ENCODE results near the gene MPDZ.

Gene MPDZ

GRCh38 chr9:13209498-13209897 is 70.0 kb downstream of the MPDZ start:
- no peak overlapping the region for H3K4me3 ChIP-seq (ENCODE audit: low read depth, low read length)
- DNase-seq (ENCODE audit: low read depth), result no peak

- DNase-seq (ENCODE audit: low read depth), result no peak
- H3K4me3 ChIP-seq (ENCODE audit: low read depth, low read length), result no peak overlapping the region
Observed at GRCh38 chr9:13205824-13206223, 73.7 kb downstream of the MPDZ start.

GRCh38 chr9:13190040-13190439 is 89.5 kb downstream of the MPDZ start:
- no peak overlapping the region for H3K4me3 ChIP-seq (ENCODE audit: low read depth, low read length)
- no peak for DNase-seq (ENCODE audit: low read depth)

- no peak overlapping the region for H3K4me3 ChIP-seq (ENCODE audit: low read depth, low read length)
- no peak for DNase-seq (ENCODE audit: low read depth)
Observed at GRCh38 chr9:13189362-13189761, 90.1 kb downstream of the MPDZ start.

- H3K4me3 ChIP-seq (ENCODE audit: low read depth, low read length), result no peak overlapping the region
- no peak for DNase-seq (ENCODE audit: low read depth)
Observed at GRCh38 chr9:13186774-13187173, 92.7 kb downstream of the MPDZ start.

- DNase-seq (ENCODE audit: low read depth), result no peak
- no peak overlapping the region for H3K4me3 ChIP-seq (ENCODE audit: low read depth, low read length)
Observed at GRCh38 chr9:13186091-13186490, 93.4 kb downstream of the MPDZ start.

GRCh38 chr9:13181652-13182051 is 97.8 kb downstream of the MPDZ start:
- no peak overlapping the region for H3K4me3 ChIP-seq (ENCODE audit: low read depth, low read length)
- DNase-seq (ENCODE audit: low read depth), result no peak

- H3K4me3 ChIP-seq (ENCODE audit: low read depth, low read length), result no peak overlapping the region
- no peak for DNase-seq (ENCODE audit: low read depth)
Observed at GRCh38 chr9:13179257-13179656, 100.2 kb downstream of the MPDZ start.

GRCh38 chr9:13175732-13176131 is 103.8 kb downstream of the MPDZ start:
- no peak overlapping the region for H3K4me3 ChIP-seq (ENCODE audit: low read depth, low read length)
- no peak for DNase-seq (ENCODE audit: low read depth)

GRCh38 chr9:13174906-13175639 is 104.4 kb downstream of the MPDZ start:
- no peak for DNase-seq (ENCODE audit: low read depth)
- no peak overlapping the region for H3K4me3 ChIP-seq (ENCODE audit: low read depth, low read length)

GRCh38 chr9:13173553-13173952 is 105.9 kb downstream of the MPDZ start:
- DNase-seq (ENCODE audit: low read depth), result no peak
- H3K4me3 ChIP-seq (ENCODE audit: low read depth, low read length), result no peak overlapping the region

GRCh38 chr9:13171261-13171660 is 108.2 kb downstream of the MPDZ start:
- DNase-seq (ENCODE audit: low read depth), result no peak
- H3K4me3 ChIP-seq (ENCODE audit: low read depth, low read length), result no peak overlapping the region

- H3K4me3 ChIP-seq (ENCODE audit: low read depth, low read length), result no peak overlapping the region
- DNase-seq (ENCODE audit: low read depth), result no peak
Observed at GRCh38 chr9:13166996-13167395, 112.5 kb downstream of the MPDZ start.

GRCh38 chr9:13165956-13166355 is 113.5 kb downstream of the MPDZ start:
- DNase-seq (ENCODE audit: low read depth), result no peak

GRCh38 chr9:13165236-13165945 is 114.1 kb downstream of the MPDZ start:
- H3K4me3 ChIP-seq (ENCODE audit: low read depth, low read length), result no peak overlapping the region
- no peak for DNase-seq (ENCODE audit: low read depth)

More at GRCh38 chr9:13165956-13166355, 113.5 kb downstream of the MPDZ start:
- H3K4me3 ChIP-seq (ENCODE audit: low read depth, low read length), result no peak overlapping the region

- no peak for DNase-seq (ENCODE audit: low read depth)
- H3K4me3 ChIP-seq (ENCODE audit: low read depth, low read length), result no peak overlapping the region
Observed at GRCh38 chr9:13163946-13164345, 115.5 kb downstream of the MPDZ start.

- DNase-seq (ENCODE audit: low read depth), result no peak
- no peak overlapping the region for H3K4me3 ChIP-seq (ENCODE audit: low read depth, low read length)
Observed at GRCh38 chr9:13163287-13163686, 116.2 kb downstream of the MPDZ start.

- no peak overlapping the region for H3K4me3 ChIP-seq (ENCODE audit: low read depth, low read length)
- no peak for DNase-seq (ENCODE audit: low read depth)
Observed at GRCh38 chr9:13160051-13160450, 119.4 kb downstream of the MPDZ start.

- DNase-seq (ENCODE audit: low read depth), result no peak
Observed at GRCh38 chr9:13158986-13159385, 120.5 kb downstream of the MPDZ start.

GRCh38 chr9:13151489-13151888 is 128.0 kb downstream of the MPDZ start:
- H3K4me3 ChIP-seq (ENCODE audit: low read depth, low read length), result no peak overlapping the region
- DNase-seq (ENCODE audit: low read depth), result no peak

More at GRCh38 chr9:13158986-13159385, 120.5 kb downstream of the MPDZ start:
- no peak overlapping the region for H3K4me3 ChIP-seq (ENCODE audit: low read depth, low read length)

GRCh38 chr9:13149454-13149853 is 130.0 kb downstream of the MPDZ start:
- no peak for DNase-seq (ENCODE audit: low read depth)
- H3K4me3 ChIP-seq (ENCODE audit: low read depth, low read length), result no peak overlapping the region
